ENCODE results near the gene ACP7. TPM values are rescaled to one million over a fixed set of nuclear protein-coding genes. Genes with fewer than 3 reads are reported as not detected.
A peak's percentile ranks its signal among the peaks of the same experiment; 100 is the strongest.
"Not testable (repeated sequence)": the region's sequence is repeated elsewhere in the genome, so short reads cannot be mapped to it uniquely, and the experiment has no call there.

ACP7 gene
- total RNA-seq, 1 donor from 2014 or later: not detected

DNA sequence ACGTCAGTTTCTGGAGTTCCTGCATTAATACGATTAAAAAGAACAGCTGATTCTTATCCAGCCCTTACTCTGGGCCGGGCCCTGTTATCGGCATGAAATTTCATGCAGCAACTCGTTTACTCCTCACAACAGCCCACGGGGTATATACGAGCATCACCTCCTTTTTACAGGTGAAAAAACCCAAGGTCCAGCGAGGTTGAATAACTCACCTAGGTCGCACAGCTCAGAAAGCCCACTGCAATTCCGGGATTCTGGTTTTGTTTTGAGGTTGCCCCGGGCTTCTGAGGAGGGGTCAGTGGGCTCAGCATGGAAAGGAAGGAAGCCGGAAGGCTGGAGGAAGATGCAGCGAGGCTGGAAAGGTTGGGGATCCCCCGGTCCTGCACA lies 577 bp upstream of the ACP7 start:
- TF ChIP-seq, protein P1, sequence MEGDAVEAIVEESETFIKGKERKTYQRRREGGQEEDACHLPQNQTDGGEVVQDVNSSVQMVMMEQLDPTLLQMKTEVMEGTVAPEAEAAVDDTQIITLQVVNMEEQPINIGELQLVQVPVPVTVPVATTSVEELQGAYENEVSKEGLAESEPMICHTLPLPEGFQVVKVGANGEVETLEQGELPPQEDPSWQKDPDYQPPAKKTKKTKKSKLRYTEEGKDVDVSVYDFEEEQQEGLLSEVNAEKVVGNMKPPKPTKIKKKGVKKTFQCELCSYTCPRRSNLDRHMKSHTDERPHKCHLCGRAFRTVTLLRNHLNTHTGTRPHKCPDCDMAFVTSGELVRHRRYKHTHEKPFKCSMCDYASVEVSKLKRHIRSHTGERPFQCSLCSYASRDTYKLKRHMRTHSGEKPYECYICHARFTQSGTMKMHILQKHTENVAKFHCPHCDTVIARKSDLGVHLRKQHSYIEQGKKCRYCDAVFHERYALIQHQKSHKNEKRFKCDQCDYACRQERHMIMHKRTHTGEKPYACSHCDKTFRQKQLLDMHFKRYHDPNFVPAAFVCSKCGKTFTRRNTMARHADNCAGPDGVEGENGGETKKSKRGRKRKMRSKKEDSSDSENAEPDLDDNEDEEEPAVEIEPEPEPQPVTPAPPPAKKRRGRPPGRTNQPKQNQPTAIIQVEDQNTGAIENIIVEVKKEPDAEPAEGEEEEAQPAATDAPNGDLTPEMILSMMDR (IDR thresholded peaks at IDR 0.05; ENCODE audit: unreplicated experiment): no peak
- Mint-ChIP-seq H3K9me3 (no peaks in the 10 kb centered on the region), H3K27me3 (ENCODE audit: low read depth) (peaks cover 86% of the 10 kb centered on the region), H3K4me3 (peak overlapping the region; percentile 47), H3K36me3 (no peaks in the 10 kb centered on the region), H3K4me1 (peaks cover 11% of the 10 kb centered on the region), H3K27ac (no peak overlapping the region)
- no peak for DNase-seq (ENCODE audit: low spot score in 2 of 2, unreplicated experiment in 2 of 2)

DNA sequence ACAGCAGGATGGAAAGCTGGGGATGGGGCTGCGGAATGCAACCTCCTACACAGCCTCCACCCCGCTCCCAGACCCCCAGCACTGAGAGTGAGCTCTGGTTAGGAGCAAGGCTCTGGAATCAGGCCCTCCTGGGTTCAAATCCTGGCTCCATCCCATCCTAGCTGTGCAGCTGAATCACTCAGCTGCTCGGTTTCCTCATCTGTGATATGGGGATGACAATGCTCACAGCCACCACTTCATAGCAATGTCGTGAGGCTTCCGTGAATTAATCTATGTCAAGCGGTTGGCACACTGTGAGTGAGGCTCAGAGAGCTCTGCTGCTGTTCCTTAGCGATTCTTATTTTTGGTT lies 538 bp downstream of the ACP7 start:
- Mint-ChIP-seq H3K36me3 (no peaks in the 10 kb centered on the region), H3K4me3 (peak overlapping the region; percentile 54), H3K4me1 (peaks cover 11% of the 10 kb centered on the region), H3K9me3 (no peaks in the 10 kb centered on the region), H3K27ac (no peak overlapping the region), H3K27me3 (ENCODE audit: low read depth) (peaks cover 82% of the 10 kb centered on the region)
- TF ChIP-seq, protein P1 (IDR thresholded peaks at IDR 0.05; ENCODE audit: unreplicated experiment): no peak
- DNase-seq (ENCODE audit: low spot score in 2 of 2, unreplicated experiment in 2 of 2): no peak

DNA sequence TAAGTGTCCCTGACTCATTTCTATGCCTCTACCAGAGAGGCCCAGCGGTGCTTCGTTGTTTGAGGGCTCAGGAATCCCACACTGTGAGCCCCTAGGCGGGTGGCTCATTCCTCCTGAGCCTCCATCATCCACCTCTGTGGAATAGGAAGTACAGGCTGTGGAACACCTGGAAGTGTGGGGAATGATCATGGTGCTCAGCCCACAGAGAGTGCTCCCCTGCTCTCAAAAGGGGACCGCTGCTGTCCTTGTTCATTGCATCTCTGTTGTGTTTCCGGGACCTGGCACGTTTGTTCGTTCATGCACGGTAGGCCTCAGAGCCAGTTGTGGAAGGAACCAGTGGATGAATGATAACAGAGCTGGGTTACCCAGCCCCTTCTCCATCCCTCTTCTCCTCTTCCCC lies 1.2 kb downstream of the ACP7 start:
- H3K9me3 Mint-ChIP-seq: no peaks in the 10 kb centered on the region
- no peak overlapping the region for H3K4me3 Mint-ChIP-seq
- DNase-seq (ENCODE audit: low spot score in 2 of 2, unreplicated experiment in 2 of 2): no peak
- H3K27ac Mint-ChIP-seq: no peak overlapping the region
- no peaks in the 10 kb centered on the region for H3K36me3 Mint-ChIP-seq
- TF ChIP-seq, protein P1 (IDR thresholded peaks at IDR 0.05; ENCODE audit: unreplicated experiment): no peak
- H3K27me3 Mint-ChIP-seq (ENCODE audit: low read depth): peaks cover 85% of the 10 kb centered on the region
- peaks cover 11% of the 10 kb centered on the region for H3K4me1 Mint-ChIP-seq

DNA sequence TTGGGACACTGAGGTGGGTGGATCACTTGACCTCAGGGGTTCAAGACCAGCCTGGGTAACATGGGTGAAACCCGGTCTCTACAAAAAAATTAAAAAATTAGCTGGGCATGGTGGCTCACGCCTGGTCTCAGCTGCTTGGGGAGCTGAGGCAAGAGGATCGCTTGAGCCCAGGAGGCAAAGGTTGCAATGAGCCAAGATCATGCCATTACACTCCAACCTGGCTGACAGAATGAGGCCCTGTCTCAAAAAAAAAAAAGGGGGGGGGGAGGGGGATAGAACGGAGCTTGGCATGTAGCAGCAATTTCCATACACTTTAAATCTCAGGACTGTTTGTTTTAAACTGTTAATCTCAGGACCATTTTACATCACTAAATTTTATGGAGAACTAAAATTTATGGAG lies 2.2 kb downstream of the ACP7 start:
- peaks cover 85% of the 10 kb centered on the region for H3K27me3 Mint-ChIP-seq (ENCODE audit: low read depth)
- H3K4me3 Mint-ChIP-seq: no peak overlapping the region
- H3K4me1 Mint-ChIP-seq: peaks cover 11% of the 10 kb centered on the region
- H3K36me3 Mint-ChIP-seq: no peaks in the 10 kb centered on the region
- TF ChIP-seq, protein P1 (IDR thresholded peaks at IDR 0.05; ENCODE audit: unreplicated experiment): no peak
- no peak overlapping the region for H3K27ac Mint-ChIP-seq
- no peak for DNase-seq (ENCODE audit: low spot score in 2 of 2, unreplicated experiment in 2 of 2)
- H3K9me3 Mint-ChIP-seq: no peaks in the 10 kb centered on the region

DNA sequence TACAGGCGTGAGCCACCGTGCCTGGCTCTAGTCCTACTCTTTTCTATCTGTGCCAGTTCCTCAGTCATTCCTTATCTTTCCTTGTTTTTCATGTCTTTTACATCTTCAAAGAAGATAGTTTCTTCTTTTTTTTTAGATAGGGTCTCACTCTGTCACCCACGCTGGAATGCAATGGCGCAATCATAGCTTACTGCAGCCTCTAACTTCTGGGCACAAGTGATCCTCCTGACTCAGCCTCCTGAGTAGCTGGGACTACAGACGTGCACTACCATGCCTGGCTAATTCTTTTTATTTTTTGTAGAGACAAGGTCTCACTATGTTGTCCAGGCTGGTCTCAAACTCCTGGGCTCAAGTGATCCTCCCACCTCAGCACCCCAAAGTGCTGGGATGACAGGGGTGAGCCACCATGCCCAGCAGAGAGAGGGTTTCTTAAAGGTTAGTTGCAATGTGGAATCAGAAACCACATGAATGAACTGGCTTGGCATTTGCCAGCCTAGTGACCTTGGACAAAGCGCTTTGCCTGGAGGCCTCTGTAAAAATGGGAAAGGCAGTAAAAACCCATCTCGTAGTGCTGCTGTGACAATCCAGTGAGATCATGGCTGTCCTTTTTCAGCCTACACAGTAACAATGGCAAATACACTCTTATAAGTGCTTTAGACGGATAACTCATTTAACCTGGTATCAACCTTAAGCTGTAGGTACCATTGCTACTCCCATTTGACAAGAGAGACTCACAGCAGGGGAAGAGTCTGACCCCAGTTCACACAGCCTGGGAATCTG lies 3.9 kb downstream of the ACP7 start:
- H3K4me1 Mint-ChIP-seq: peaks cover 8% of the 10 kb centered on the region
- peaks cover 85% of the 10 kb centered on the region for H3K27me3 Mint-ChIP-seq (ENCODE audit: low read depth)
- TF ChIP-seq, protein P1 (IDR thresholded peaks at IDR 0.05; ENCODE audit: unreplicated experiment): no peak
- DNase-seq (ENCODE audit: low spot score in 2 of 2, unreplicated experiment in 2 of 2): no peak
- no peak overlapping the region for H3K4me3 Mint-ChIP-seq
- no peak overlapping the region for H3K27ac Mint-ChIP-seq
- no peaks in the 10 kb centered on the region for H3K9me3 Mint-ChIP-seq
- no peaks in the 10 kb centered on the region for H3K36me3 Mint-ChIP-seq

DNA sequence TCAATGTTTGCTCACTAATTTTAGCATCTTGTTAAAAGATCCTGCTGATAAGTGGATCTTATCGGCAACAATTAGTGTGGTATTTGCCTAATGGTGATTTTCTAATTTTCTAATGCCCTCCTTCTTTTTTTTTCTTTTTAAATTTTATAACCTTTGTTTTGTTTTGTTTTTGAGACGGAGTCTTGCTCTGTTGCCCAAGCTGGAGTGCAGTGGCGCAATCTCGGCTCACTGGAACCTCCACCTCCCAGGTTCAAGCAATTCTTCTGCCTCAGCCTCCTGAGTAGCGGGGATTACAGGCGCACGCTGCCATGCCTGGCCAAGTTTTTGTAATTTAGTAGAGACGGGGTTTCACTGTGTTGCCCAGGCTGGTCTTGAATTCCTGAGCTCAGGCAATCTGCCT lies 5.8 kb downstream of the ACP7 start:
- H3K9me3 Mint-ChIP-seq; H3K4me3 Mint-ChIP-seq; DNase-seq (ENCODE audit: low spot score in 2 of 2, unreplicated experiment in 2 of 2); H3K27ac Mint-ChIP-seq; H3K4me1 Mint-ChIP-seq; H3K36me3 Mint-ChIP-seq: not testable (repeated sequence)
- peaks cover 84% of the 10 kb centered on the region for H3K27me3 Mint-ChIP-seq (ENCODE audit: low read depth)
